ENCODE results near the gene CLCC1. TPM values are rescaled to one million over a fixed set of nuclear protein-coding genes. Genes with fewer than 3 reads are reported as not detected.

CLCC1 gene
- total RNA-seq, 1 experiment from 2014 or later: 18.8 TPM

GRCh38 chr1:108957888-108958287 is 5.4 kb downstream of the CLCC1 start:
- no peak overlapping the region for H3K27ac ChIP-seq (ENCODE audit: insufficient read length, low read depth, low read length)
- no peaks in the 10 kb centered on the region for H3K23me2 ChIP-seq (ENCODE audit: insufficient read length, low read depth, low read length, poor library complexity, severe bottlenecking)
- H3K9ac ChIP-seq (ENCODE audit: extremely low read depth, insufficient read length, low read length): no peak overlapping the region
- no peak overlapping the region for H3K4me2 ChIP-seq (ENCODE audit: insufficient read depth, insufficient read length, low read length)
- H3T11ph ChIP-seq (ENCODE audit: low read length): no peak overlapping the region
- no peak overlapping the region for H3K14ac ChIP-seq (ENCODE audit: insufficient read depth, low read length)
- H3K79me2 ChIP-seq (ENCODE audit: insufficient read depth, low read length): peaks cover 5% of the 10 kb centered on the region; the same call in 1 of the 2 replicates
- H2BK12ac ChIP-seq (ENCODE audit: insufficient read length, low read depth, low read length): no peak overlapping the region
- no peaks in the 10 kb centered on the region for H3K9me3 ChIP-seq (ENCODE audit: control insufficient read depth, low read depth, low read length)
- no peaks in the 10 kb centered on the region for H3K27me3 Mint-ChIP-seq (ENCODE audit: low read depth)
- no peak overlapping the region for H4K5ac ChIP-seq (ENCODE audit: insufficient read length, low read depth, low read length)
- no peak overlapping the region for H2BK120ac ChIP-seq (ENCODE audit: low read depth, low read length, poor library complexity, severe bottlenecking)
- DNase-seq: no peak
- no peak overlapping the region for H3K23ac ChIP-seq (ENCODE audit: insufficient read length, low read depth, low read length)
- H3K4me3 Mint-ChIP-seq: no peak overlapping the region
- H2AK5ac ChIP-seq (ENCODE audit: insufficient read length, low read length): no peak overlapping the region
- no peak overlapping the region for H3K56ac ChIP-seq (ENCODE audit: insufficient read length, low read depth, low read length)
- no peaks in the 10 kb centered on the region for H4K20me1 ChIP-seq (ENCODE audit: control insufficient read depth, insufficient read depth, insufficient read length)
- H3K27ac Mint-ChIP-seq: peak overlapping the region in 1 of 3 experiments; percentile 2; a peak in 1 of 7 replicates
- peaks cover 3% of the 10 kb centered on the region for H3K79me1 ChIP-seq (ENCODE audit: insufficient read depth, low read depth, low read length, poor library complexity, severe bottlenecking)
- no peak overlapping the region for H2BK15ac ChIP-seq (ENCODE audit: low read depth, low read length)
- no peak overlapping the region for H4K91ac ChIP-seq (ENCODE audit: insufficient read length, low read depth, low read length)
- no CpG with 5 or more reads among the region's 5 CpGs for WGBS (ENCODE audit: extremely low coverage, insufficient read length, low lambda C conversion rate)
- H3K27me3 ChIP-seq (ENCODE audit: insufficient read depth, low read length): no peaks in the 10 kb centered on the region
- no peaks in the 10 kb centered on the region for H3K9me3 Mint-ChIP-seq
- no peak overlapping the region for H4K8ac ChIP-seq (replicated peaks; ENCODE audit: insufficient read length, low read depth, low read length)
- no peak overlapping the region for H3K18ac ChIP-seq (ENCODE audit: insufficient read length, low read depth, low read length)
- peaks cover 14 to 33% (median 19%) of the 10 kb centered on the region in 3 experiments for H3K36me3 Mint-ChIP-seq (ENCODE audit: insufficient read depth in 1 of 3, low read depth in 3 of 3)
- H2AFZ ChIP-seq (ENCODE audit: low read length): no peak overlapping the region
- H2BK20ac ChIP-seq (ENCODE audit: low read depth, low read length, poor library complexity, severe bottlenecking): no peak overlapping the region
- H3K4me1 Mint-ChIP-seq: peaks cover 14 to 24% of the 10 kb centered on the region in 2 experiments
- no peak for TF ChIP-seq CTCF (conservative IDR thresholded peaks at IDR 0.05)
- no peaks in the 10 kb centered on the region; the same call in none of the 2 replicates for H3K4me1 ChIP-seq (ENCODE audit: insufficient read depth, low read length)
- no peak overlapping the region for H3K4ac ChIP-seq (ENCODE audit: low read depth, low read length)
- no peak overlapping the region for H2BK5ac ChIP-seq (ENCODE audit: insufficient read length, low read length)
